GM21526 (cell line): ENCODE results near the gene GAB2.
"Not testable (repeated sequence)": the region's sequence is repeated elsewhere in the genome, so short reads cannot be mapped to it uniquely, and the experiment has no call there.

Experiments
- ATAC-seq: cut with Tn5 transposase; IDR thresholded peaks from one replicate; pipeline ENCODE4 v1.9.1; 2021; ENCODE audit warnings: moderate library complexity; ENCODE audit not compliant: unreplicated experiment, low FRiP score

GAB2 gene

DNA sequence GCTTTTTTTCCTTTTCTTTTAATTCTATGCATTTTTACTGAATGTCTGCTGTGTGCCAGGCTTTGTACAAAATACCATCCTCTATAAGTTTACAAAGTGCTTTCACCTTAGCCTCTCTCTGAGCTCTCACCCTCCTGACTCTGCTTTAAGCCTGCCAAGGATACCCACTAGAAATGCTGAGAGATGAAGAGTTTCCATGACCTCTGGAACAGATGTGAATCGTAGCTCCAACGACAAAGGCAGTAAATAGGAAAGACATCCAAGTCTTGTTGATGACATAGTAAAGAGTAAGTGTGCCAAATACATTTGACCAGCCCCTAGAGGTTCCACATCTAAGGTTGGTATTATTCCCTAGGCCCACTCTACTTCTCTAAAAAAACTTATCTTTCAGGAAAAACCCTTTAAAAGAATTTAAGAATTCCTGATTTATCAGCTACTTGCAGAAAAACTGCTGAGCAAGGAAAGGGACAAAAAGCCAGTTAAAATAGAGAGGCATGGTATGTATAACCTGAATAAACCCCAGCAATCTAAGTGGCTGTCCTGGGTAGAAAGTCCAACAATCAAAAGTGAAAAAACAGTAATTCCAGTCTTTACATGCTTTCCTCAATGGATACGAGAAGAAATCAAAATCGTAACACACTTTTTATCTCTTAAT, 45.4 kb downstream of the GAB2 start:
- no peak for ATAC-seq

DNA sequence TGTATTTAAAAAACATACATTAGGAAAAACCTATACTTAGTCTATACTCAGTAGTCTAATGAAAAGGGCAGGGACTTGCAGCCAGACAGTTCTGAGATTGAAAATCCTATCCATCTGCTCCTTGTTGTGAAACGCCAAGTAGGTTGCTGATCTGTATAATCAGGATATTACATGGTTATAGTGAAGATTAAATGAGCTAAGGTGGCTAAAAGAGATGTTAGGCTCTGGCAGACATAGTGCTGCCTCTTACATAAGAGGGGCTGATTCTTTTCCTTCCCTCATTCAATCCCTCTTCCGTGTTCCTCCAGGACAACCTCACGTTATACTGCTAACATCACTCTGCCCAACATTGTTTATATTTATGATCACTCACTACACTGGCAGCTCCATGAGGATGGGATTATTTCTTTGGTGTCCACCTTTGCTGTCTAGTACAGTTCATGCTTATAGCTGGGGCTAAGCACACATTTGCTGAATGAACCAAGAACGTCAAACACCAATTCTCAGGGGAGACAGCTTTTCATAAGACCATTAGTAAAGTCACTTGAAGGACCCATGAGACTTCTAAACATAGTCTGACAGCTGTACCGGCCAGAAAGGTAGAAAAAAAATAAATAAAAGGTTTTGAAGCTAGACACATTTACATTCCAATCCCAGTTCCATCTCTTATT, 46.3 kb downstream of the GAB2 start:
- no peak for ATAC-seq

DNA sequence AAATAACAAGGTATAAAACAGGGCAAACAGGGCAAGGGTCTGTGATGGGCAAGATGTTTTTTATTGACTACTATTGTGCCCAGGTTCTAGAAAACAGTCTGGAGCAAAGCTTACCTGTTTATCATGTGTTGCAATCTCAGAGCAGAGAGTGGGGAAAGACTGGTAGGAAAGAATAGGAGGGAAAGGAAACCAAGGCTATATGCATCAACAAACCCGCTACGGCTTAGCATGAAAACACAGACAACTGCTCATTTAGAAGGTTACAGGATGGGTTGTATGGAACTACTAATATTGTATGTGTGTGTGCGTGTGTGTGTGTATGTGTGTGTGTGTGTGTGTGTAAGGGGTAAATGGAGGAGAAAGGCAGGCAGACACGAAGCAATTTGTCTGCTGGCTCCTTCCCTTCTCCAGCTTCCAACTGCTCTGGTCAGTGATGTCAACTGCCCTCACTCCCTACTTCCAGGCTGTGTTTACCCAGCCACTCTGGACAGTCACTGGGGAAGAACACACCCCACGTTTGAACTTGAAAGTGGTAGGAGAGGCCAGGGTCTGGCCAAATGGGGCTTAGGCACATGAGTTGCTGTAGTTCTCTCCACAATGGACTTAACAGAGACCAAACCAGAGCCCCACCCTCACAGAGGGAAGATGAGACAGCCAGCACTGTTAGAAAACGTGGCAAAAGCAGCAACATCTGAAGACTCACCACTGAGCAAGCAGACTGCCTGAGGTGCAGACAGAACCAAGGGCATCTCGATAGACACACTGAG, 47.0 kb downstream of the GAB2 start:
- ATAC-seq: no peak

DNA sequence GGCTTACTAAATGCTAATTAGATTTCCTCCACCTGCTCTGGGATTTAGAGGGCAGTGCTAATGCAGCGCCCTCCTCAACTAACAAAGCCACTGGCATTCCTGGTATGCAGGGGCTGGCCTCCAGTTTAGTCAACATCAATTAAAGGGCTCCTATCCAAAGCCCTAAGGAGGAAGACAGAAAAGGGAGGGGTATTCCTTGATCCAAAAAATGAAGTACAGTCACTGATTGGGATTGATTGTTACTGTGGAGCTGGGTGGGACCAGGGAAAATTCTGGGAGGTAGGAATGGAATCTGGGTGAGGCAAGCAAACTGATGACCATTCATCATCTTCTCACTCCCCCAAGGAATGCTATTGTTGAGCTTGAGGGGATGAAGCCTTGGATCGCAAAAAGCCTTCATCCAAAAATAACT, 52.2 kb downstream of the GAB2 start:
- no peak for ATAC-seq

DNA sequence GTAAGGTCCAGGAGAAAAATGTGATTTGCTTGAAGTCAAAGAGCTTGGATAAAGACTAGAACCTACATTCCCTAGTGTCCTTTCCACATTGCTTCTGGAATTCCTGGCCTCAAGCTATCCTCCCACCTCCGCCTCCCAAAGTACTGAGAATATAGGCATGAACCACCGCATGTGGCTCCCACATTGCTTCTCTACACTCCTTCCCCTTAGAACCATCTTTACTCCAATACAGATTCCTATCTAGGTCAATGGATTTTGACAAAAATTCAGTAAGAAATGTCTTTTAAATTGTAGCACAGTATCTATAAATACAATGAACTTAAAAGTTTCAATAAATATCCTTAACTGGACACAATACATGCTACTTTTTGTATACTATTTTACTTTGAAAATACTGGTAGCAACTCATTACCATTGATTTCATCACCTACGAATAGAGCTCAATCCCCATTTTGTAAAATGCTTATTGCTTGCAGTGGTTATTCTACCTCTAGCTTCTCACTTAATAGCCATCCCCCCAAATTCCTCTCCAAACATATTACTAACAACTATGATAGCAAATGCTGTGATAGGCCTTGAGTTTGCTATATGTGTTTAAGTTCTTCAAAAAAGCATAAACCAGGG, 53.4 kb downstream of the GAB2 start:
- no peak for ATAC-seq

DNA sequence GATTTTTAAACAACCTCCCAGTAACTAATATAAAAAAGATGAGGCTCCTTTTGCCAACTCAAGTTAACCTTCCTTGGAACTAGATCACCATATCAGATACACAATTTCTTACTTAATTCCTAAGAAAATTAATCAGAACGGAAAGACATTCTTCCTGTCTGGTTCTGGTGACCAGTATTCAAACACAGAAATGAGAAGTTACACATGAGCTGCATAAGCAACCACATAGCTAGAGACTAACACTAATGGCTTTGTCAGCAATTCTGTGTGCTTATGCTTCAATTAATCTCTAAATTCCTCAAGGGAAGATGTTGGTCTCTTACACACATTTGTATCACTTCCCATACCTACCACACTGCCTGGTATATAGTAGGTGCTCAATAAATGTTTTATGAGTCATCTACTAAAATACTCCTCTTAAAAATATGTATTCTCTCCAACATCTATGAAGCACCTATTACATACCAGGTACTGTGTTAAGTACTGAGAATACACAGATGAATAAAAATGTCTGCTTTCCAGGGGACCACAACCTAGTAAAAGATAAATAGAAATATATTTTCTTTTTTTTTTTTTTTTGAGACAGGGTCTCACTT, 54.5 kb downstream of the GAB2 start:
- ATAC-seq: no peak

DNA sequence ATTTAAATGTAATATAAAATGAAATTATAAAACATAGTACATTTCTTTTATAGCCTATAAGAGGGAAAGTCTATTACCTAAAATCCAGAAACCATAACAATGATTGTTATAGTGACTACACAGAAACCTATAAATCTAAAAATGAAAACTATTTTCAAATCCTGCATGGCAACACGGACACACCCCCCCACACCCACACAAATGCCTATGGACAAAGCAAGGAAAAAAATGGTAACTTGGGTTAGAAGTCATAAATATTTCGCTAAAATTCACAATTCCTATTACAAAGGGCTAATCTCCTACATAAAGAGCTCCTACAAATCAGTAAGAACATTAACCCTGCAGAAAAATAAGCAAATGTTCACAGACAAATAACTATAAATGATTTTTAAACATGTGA, 56.4 kb downstream of the GAB2 start:
- ATAC-seq: no peak

DNA sequence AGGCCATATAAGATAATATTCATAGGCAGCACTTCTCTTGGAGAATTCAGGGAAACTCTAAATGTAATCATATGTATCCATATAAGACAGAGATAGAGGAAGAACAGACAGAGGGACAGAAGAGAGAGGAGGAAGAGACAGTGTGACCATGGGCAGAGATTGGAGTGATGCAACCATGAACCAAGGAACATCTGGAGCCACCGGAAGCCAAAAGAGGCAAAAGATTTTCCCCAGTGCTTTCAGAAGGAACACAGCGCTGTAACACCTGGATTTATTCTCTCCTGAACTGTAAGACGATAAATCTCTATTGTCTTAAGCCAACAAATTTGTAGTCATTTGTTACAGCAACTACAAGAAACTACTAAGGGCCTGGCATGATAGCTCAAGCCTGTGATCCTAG, 57.7 kb downstream of the GAB2 start:
- no peak for ATAC-seq

DNA sequence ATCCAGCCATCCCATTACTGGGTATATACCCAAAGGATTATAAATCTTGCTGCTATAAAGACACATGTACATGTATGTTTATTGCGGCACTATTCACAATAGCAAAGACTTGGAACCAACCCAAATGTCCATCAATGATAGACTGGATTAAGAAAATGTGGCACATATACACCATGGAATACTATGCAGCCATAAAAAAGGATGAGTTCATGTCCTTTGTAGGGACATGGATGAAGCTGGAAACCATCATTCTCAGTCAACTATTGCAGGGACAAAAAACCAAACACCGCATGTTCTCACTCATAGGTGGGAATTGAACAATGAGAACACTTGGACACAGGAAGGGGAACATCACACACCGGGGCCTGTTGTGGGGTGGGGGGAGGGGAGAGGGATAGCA, 59.7 kb downstream of the GAB2 start:
- not testable (repeated sequence) for ATAC-seq

DNA sequence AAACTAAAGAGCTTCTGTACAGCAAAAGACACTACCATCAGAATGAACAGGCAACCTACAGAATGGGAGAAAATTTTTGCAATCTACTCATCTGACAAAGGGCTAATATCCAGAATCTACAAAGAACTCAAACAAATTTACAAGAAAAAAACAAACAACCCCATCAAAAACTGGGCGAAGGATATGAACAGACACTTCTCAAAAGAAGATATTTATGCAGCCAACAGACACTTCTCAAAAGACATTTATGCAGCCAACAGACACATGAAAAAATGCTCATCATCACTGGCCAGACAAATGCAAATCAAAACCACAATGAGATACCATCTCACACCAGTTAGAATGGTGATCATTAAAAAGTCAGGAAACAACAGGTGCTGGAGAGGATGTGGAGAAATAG, 60.2 kb downstream of the GAB2 start:
- ATAC-seq: not testable (repeated sequence)

DNA sequence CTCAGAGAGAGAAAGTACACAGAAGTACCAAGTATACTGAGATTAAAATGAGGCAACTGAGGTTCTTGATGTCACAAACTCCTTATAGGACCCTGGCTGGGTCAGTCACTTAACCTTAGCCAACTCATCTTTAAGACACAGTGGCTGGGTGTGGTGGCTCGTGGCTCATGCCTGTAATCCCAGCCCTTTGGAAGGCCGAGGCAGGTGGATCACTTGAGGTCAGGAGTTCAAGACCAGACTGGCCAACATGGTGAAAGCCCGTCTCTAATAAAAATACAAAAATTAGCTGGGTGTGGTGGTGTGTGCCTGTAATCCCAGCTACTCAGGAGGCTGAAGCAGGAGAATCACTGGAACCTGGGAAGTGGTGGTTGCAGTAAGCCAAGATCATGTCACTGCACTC, 61.9 kb downstream of the GAB2 start:
- ATAC-seq: not testable (repeated sequence)

DNA sequence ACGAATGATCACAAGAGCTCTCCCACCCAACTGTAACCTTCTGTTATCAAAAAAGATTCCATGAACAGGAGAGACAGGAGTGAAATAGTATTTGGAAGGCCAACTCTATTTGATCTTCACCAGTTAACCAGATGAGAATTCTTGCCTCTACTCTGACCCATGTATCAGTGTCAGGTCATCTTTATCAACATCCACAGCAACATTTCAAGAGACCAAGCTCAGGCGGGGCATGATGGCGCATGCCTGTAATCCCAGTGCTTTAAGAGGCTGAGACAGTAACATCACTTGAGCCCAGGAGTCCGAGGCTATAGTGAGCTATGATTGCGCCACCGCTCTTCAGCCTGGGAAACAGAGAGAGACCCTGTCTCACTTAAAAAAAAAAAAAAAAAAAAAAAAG, 62.3 kb downstream of the GAB2 start:
- ATAC-seq: no peak

DNA sequence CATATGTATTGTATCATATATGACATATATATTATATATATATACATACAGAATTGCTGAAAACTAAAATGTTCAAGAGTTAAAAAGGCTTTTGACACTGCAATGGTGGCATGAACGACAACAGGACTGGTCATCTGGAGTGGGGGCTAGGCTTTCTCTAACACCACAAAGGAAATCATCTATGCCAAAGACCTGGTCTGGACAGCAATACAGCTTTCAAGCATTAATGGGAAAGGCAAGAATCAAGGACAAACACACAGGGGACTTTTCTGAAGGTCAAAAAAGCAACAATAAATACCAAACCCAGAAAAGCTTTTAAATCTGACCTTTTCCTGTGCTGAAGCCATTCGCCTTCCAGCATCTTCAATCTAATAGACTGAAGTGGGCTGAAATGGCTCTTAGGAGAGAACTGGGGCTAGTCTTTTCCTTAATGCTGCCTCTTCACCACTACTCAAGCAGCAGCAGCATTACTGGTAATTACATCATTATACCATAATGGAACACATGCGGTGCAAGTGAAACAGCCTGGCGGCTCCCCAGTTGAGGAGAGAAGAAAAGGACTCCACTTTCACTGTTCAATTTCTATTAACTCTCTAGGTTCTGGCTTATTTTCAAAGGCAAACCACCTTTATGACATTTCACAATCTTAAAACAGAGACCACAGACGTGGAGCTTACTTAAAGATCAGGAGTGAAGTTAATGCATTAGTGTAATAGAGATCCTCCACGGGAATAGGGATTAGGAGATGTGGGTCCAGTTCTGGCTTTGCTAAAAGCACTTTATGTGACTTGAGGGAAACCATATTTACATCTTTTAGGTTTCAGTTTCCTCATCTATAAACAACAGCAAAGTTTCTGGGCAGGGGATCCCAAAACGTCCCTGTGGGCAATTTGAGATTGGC, 63.0 kb downstream of the GAB2 start:
- no peak for ATAC-seq

DNA sequence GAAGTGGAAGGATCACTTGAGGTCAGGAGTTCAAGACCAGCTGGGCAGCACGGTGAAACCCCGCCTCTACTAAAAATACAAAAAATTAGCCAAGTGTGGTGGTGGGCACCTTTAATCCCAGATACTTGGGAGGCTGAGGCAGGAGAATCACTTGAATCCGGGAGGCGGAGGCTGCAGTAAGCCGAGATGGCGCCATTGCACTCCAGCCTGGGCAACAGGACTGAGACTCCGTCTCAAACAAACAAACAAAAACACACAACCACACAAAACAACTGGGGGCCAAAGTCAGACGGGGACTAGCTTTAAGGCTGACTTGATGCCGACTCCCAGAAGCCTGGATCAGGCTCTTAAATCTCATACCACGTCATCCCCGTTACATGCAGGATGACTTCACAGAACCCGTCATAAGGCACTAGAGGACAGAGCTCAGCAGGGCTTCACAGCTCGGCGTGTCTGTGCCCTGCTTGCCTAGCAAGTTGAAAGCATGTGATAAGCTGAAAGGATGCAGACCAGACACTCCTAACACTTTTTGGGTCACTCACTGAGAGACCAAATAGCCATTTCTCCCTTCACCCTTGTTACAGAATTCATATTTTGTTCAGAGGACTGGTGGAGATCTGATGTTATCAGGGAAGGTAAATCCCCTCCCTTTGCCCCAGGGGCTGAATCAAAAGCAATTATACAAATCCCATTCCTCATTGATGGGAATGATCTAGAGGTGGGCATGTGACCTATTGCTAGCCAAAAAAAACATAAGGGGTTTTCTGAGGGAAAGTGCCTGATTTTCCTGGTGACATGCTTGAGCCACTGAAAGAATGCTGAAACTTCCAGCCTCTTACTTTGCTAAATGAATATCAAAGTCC, 65.4 kb downstream of the GAB2 start:
- ATAC-seq: no peak

DNA sequence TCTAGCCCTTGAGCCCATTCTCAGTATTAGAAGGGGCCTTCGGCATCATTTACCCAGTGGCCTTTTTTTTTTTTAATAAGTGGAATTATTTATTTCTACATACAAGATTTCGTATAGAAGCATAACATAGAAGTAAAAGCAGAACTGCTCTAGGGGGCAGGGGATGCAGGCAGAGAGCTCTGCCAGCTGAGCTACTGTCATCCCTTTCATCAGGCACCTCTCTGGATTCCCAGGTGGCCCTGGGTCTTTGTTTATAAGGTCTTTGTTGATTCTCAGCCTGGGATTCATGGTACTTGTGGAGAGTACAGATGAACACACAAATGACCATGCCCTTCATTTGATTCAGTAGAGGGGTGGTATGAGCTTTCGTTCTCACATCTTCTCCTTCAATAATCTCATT, 66.4 kb downstream of the GAB2 start:
- no peak for ATAC-seq

DNA sequence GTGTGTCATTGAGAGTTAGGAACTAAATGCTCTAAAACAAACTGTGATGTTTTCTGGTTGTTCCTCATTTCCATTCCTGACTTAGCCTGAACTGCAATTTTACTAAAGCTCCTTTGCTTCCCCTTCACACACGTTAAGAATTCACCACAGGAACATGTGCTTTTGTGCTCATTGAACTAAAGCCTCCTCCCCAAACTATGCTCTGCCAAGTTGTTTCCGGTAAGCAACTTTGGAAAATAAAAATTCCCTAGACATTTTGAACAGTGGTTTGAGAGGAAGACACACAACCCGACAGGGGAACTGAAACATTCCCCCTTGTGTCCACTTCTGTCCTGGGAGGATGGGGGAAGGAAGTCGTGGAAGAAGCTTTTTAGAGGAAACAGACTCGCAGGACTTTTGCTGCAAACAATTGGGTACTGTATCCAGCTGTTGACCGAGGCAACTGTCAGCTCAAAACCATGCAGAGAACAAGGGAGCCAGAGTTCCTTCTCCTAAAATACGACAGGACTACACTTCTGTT, 66.9 kb downstream of the GAB2 start:
- no peak for ATAC-seq

DNA sequence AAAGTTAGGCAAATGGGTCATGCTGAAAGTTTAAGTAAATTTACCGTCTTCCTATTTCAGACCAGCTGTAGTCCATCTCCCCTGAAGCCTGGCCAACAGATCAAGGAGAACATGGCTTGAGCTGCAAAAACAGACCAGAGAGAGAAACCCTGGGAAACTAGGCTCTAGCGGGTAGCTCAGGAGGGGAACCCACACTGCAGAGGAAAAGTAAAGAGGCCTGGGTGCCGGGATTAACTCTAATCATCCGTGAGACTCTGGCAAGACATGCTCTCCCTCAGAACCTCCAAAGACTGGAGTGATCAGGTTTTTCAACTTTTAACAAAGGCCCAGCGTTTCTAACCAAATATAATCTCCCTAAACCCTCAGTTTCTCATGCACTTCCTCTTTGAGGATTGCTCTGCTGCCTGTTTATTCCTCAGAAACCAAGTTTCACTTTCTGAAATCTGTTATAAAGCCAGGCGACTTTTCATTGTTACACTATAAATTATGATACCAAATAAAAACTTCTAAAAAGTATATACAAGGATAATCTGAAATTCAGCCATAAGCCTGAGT, 67.5 kb downstream of the GAB2 start:
- ATAC-seq: no peak

DNA sequence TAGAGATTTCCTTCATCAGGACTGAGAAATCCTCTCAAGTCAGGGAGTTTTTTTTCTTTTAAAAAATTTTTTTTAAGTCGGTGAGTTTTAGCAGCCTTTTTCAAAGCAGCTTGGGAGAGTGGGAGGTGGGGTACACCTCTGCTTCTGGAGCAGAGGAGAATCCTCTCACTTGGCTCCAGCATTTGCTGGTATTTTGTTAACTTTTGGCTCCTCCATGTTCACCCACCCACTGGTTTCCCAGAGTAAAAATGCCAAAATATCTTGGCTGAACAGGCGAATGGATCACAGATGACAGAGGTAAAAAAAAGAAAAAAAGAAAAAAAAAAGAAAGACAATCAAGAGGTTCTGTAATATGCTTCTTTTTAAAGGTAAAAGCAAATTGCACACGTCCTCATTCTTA, 68.0 kb downstream of the GAB2 start:
- ATAC-seq: no peak

DNA sequence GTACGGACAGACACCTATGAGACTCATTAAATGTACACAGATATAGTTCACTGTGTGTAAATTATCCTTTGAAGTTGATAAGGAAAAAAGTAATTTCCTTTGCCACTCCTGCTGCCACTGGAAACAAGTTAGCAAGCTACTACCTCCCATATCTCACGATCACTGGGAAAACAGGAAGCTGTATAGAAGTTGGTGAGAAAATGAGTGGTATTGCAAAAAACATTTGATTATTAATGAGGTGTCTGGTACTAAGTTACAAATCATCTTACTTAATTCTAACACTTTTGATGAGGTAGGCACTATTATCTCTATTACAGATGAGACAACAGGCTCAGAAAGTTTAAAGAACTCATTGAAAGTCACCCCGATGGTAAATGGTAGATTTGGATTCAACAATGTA, 68.5 kb downstream of the GAB2 start:
- no peak for ATAC-seq
